Small intestine (tissue), 7 donors: ENCODE measurements around the gene CTXND1. TPM values are rescaled to one million over a fixed set of nuclear protein-coding genes. Genes with fewer than 3 reads are reported as not detected.

Experiments
- DNase-seq, 2 donors: peaks; one replicate each; pipeline versions ENCODE4 v3.0.0 to v3.0.0-alpha.2; 2013
- FAIRE-seq: peaks from 2 replicates; lab custom pipeline; 2012; peaks lifted over from hg19 to GRCh38; lab: Jason Lieb, UNC
- H3K27ac ChIP-seq, 3 donors: one replicate each; pipeline ENCODE4 v1.5.1; 2013; ENCODE audit warnings: low read length in 2 of 3, mild to moderate bottlenecking in 2 of 3, control low read depth in 1 of 3, inconsistent platforms in 1 of 3, low read depth in 1 of 3, moderate library complexity in 1 of 3
- H3K27me3 ChIP-seq, 3 donors: one replicate each; pipeline ENCODE4 v1.6.1; 2013; ENCODE audit warnings: low read length in 3 of 3, inconsistent platforms in 1 of 3; ENCODE audit not compliant: control insufficient read depth in 3 of 3, insufficient read depth in 3 of 3
- H3K36me3 ChIP-seq, 3 donors: one replicate each; pipeline ENCODE4 v1.6.1; 2013; ENCODE audit warnings: low read length in 3 of 3, inconsistent platforms in 1 of 3, low read depth in 1 of 3, mild to moderate bottlenecking in 1 of 3, moderate library complexity in 1 of 3; ENCODE audit not compliant: control insufficient read depth in 3 of 3, insufficient read depth in 2 of 3
- H3K4me1 ChIP-seq, 3 donors: one replicate each; pipeline ENCODE4 v1.6.1; 2013; ENCODE audit warnings: low read length in 2 of 3, inconsistent platforms in 1 of 3, low read depth in 1 of 3, mild to moderate bottlenecking in 1 of 3, moderate library complexity in 1 of 3; ENCODE audit not compliant: control insufficient read depth in 3 of 3, insufficient read depth in 2 of 3
- H3K4me3 ChIP-seq, 3 donors: one replicate each; pipeline ENCODE4 v1.5.1; 2013; ENCODE audit warnings: low read length in 3 of 3, control low read depth in 1 of 3, inconsistent platforms in 1 of 3, low read depth in 1 of 3, mild to moderate bottlenecking in 1 of 3, moderate library complexity in 1 of 3
- H3K9me3 ChIP-seq, 2 donors: one replicate each; pipeline ENCODE4 v1.6.1; 2013; ENCODE audit warnings: low read depth in 1 of 2, low read length in 1 of 2; ENCODE audit not compliant: control insufficient read depth in 2 of 2, insufficient read depth in 1 of 2
- WGBS, 3 donors: extraction: QIAGEN DNeasy Blood & Tissue Kit; methylation state at CpG; one replicate each; pipeline ENCODE4 v1.1.7; 2013; 5-methylcytosine and 5-hydroxymethylcytosine counted together
- polyA plus RNA-seq, 4 donors: library from polyadenylated mRNA; stranded (reverse) in 3 of 4; unstranded in 1 of 4; fragments of 200-250 nt in 3 of 4; fragments of 120-200 nt in 1 of 4; gene quantifications; one replicate each; pipeline versions ENCODE4 v1.2.1 to v1.2.3, GENCODE V29; 2013
- donor health status: healthy with polysubstance abuse.
- donor health status: control.
- donor health status: control.
- donor health status: Bipolar disorder and iron deficiency.
- donor health status: healthy.

The CTXND1 gene
- polyA plus RNA-seq, 4 donors = under 0.01 to 12.8 (median 0.61) TPM

- H3K27me3 ChIP-seq = peaks cover 0 to 5% (median 5%) of the 10 kb centered on the region in 3 donors
- WGBS, 3 donors = 30 to 55% (median 45%) methylated on average over 3 of the region's 3 CpGs
- FAIRE-seq = no peak
- H3K27ac ChIP-seq = no peak overlapping the region
- no peak overlapping the region for H3K4me3 ChIP-seq
- H3K36me3 ChIP-seq = no peaks in the 10 kb centered on the region
- no peaks in the 10 kb centered on the region for H3K9me3 ChIP-seq
- H3K4me1 ChIP-seq = no peaks in the 10 kb centered on the region
- DNase-seq = no peak
These were observed 15.6 kb upstream of the CTXND1 start for GRCh38 chr15:80267658-80268057.

- no peak overlapping the region for H3K27ac ChIP-seq
- no peak for DNase-seq
- no peak overlapping the region for H3K4me3 ChIP-seq
- FAIRE-seq = no peak
- H3K36me3 ChIP-seq = no peaks in the 10 kb centered on the region
- H3K9me3 ChIP-seq = no peaks in the 10 kb centered on the region
- no peaks in the 10 kb centered on the region for H3K4me1 ChIP-seq
- peaks cover 0 to 9% (median 5%) of the 10 kb centered on the region in 3 donors for H3K27me3 ChIP-seq
- WGBS, 3 donors = 85 to 89% (median 87%) methylated on average over 4 of the region's 4 CpGs
These were observed 14.7 kb upstream of the CTXND1 start for GRCh38 chr15:80266745-80267144.

GRCh38 chr15:80266113-80266512 is 14.1 kb upstream of the CTXND1 start:
- no peaks in the 10 kb centered on the region for H3K36me3 ChIP-seq
- FAIRE-seq = no peak

GRCh38 chr15:80265021-80265420 is 13.0 kb upstream of the CTXND1 start:
- FAIRE-seq (no peak), DNase-seq (no peak)
- H3K27ac ChIP-seq = no peak overlapping the region
- H3K4me3 ChIP-seq = no peak overlapping the region
- no peaks in the 10 kb centered on the region for H3K36me3 ChIP-seq
- H3K4me1 ChIP-seq = no peaks in the 10 kb centered on the region
- peaks cover 0 to 14% (median 5%) of the 10 kb centered on the region in 3 donors for H3K27me3 ChIP-seq
- H3K9me3 ChIP-seq = no peaks in the 10 kb centered on the region
- 59 to 78% (median 65%) methylated on average over 3 of the region's 3 CpGs for WGBS, 3 donors

More at GRCh38 chr15:80266113-80266512, 14.1 kb upstream of the CTXND1 start:
- no peak for DNase-seq
- H3K27ac ChIP-seq = no peak overlapping the region
- no peaks in the 10 kb centered on the region for H3K9me3 ChIP-seq
- H3K27me3 ChIP-seq = peaks cover 0 to 9% (median 5%) of the 10 kb centered on the region in 3 donors
- no peak overlapping the region for H3K4me3 ChIP-seq
- H3K4me1 ChIP-seq = no peaks in the 10 kb centered on the region
- 57 to 63% (median 63%) methylated on average over 3 of the region's 3 CpGs for WGBS, 3 donors

GRCh38 chr15:80264031-80264430 is 12.0 kb upstream of the CTXND1 start:
- Histone ChIP-seq H3K4me3 (no peak overlapping the region), H3K27me3 (peaks cover 0 to 14% (median 7%) of the 10 kb centered on the region in 3 donors), H3K4me1 (no peaks in the 10 kb centered on the region), H3K27ac (no peak overlapping the region), H3K36me3 (no peaks in the 10 kb centered on the region), H3K9me3 (no peaks in the 10 kb centered on the region)
- DNase-seq (no peak), FAIRE-seq (no peak)

- no peaks in the 10 kb centered on the region for H3K36me3 ChIP-seq
- H3K27ac ChIP-seq = no peak overlapping the region
- H3K4me1 ChIP-seq = no peaks in the 10 kb centered on the region
- 49 to 74% (median 49%) methylated on average over 2 of the region's 2 CpGs for WGBS, 3 donors
- H3K9me3 ChIP-seq = no peaks in the 10 kb centered on the region
- H3K27me3 ChIP-seq = peaks cover 0 to 16% (median 14%) of the 10 kb centered on the region in 3 donors
- DNase-seq = no peak
- no peak overlapping the region for H3K4me3 ChIP-seq
- FAIRE-seq = no peak
These were observed 8.5 kb upstream of the CTXND1 start for GRCh38 chr15:80260551-80260950.

- H3K27ac ChIP-seq = no peak overlapping the region
- H3K27me3 ChIP-seq = peaks cover 0 to 16% (median 12%) of the 10 kb centered on the region in 3 donors
- no peaks in the 10 kb centered on the region for H3K4me1 ChIP-seq
- DNase-seq (peak in 1 of 2 donors; percentile 54), FAIRE-seq (no peak)
- no peak overlapping the region for H3K4me3 ChIP-seq
- no peaks in the 10 kb centered on the region for H3K9me3 ChIP-seq
- 67 to 100% (median 78%) methylated on average over 1 of the region's 1 CpG for WGBS, 3 donors
- no peaks in the 10 kb centered on the region for H3K36me3 ChIP-seq
These were observed 8.0 kb upstream of the CTXND1 start for GRCh38 chr15:80259942-80260510.

GRCh38 chr15:80251428-80252120 is 439 bp downstream of the CTXND1 start:
- FAIRE-seq = no peak
- Histone ChIP-seq H3K4me3 (peak overlapping the region in 1 of 3 donors; percentile 45), H3K9me3 (no peaks in the 10 kb centered on the region), H3K4me1 (no peaks in the 10 kb centered on the region), H3K27ac (peak overlapping the region in 1 of 3 donors; percentile 21), H3K27me3 (peaks cover 5 to 30% (median 16%) of the 10 kb centered on the region in 3 donors), H3K36me3 (no peaks in the 10 kb centered on the region)
- 1 to 3% (median 2%) methylated on average over 48 to 79 of the region's 79 CpGs for WGBS, 3 donors
- DNase-seq = no peak
